CD4-positive, alpha-beta memory T cell (primary cell): Measurements from ENCODE around the gene MAP3K14. TPM values are rescaled to one million over a fixed set of nuclear protein-coding genes. Genes with fewer than 3 reads are reported as not detected.

Experiments
- CTCF ChIA-PET: fragments of 350-600 bp; sonication (Branson Sonifier 250); formaldehyde crosslinking; loops from one replicate; lab custom pipeline; 2021; ENCODE audit warnings: inconsistent platforms; ENCODE audit not compliant: partially characterized antibody; lab: Charles Lee
- POLR2A ChIA-PET: fragments of 350-600 bp; sonication (Branson Sonifier 250); formaldehyde crosslinking; loops from one replicate; lab custom pipeline; 2021; ENCODE audit not compliant: partially characterized antibody; lab: Charles Lee
- DNase-seq, 5 donors: peaks; one replicate each; pipeline versions ENCODE4 v3.0.0 to v3.0.0-alpha.2; 2020 to 2022; ENCODE audit warnings: mixed read lengths in 1 of 5
- H3K27ac ChIP-seq: one replicate; pipeline ENCODE4 v1.7.0; 2013; ENCODE audit warnings: low read depth, low read length
- H3K27me3 ChIP-seq: 2 replicates; pipeline ENCODE4 v1.7.0; 2013; ENCODE audit warnings: mild to moderate bottlenecking, low read length, moderate library complexity; ENCODE audit not compliant: insufficient read depth
- H3K36me3 ChIP-seq: 2 replicates; pipeline ENCODE4 v1.7.0; 2013; ENCODE audit warnings: mild to moderate bottlenecking, low read length, moderate library complexity; ENCODE audit not compliant: insufficient read depth
- H3K4me1 ChIP-seq: 2 replicates; pipeline ENCODE4 v1.7.0; 2013; ENCODE audit warnings: mild to moderate bottlenecking, low read length, moderate library complexity; ENCODE audit not compliant: insufficient read depth
- H3K4me3 ChIP-seq, 2 donors: one replicate each; pipeline ENCODE4 v1.7.0; 2013; ENCODE audit warnings: low read length in 2 of 2, mild to moderate bottlenecking in 1 of 2
- H3K9me3 ChIP-seq, 2 donors: one replicate each; pipeline ENCODE4 v1.7.0; 2013; ENCODE audit warnings: low read length in 2 of 2, control low read depth in 1 of 2; ENCODE audit not compliant: control insufficient read depth in 1 of 2
- H3K27ac Mint-ChIP-seq, 7 donors: one replicate each; pipeline ENCODE4 v1.8.0; 2020 to 2021; ENCODE audit warnings: mixed read lengths in 7 of 7, mild to moderate bottlenecking in 6 of 7, inconsistent platforms in 3 of 7, moderate library complexity in 3 of 7
- H3K27me3 Mint-ChIP-seq, 2 donors: one replicate each; pipeline ENCODE4 v1.8.0; 2020 to 2021; ENCODE audit warnings: mixed read lengths in 2 of 2
- H3K36me3 Mint-ChIP-seq, 2 donors: one replicate each; pipeline ENCODE4 v1.8.0; 2020 to 2021; ENCODE audit warnings: mixed read lengths in 2 of 2, inconsistent platforms in 1 of 2, mild to moderate bottlenecking in 1 of 2
- H3K4me1 Mint-ChIP-seq, 4 donors: one replicate each; pipeline ENCODE4 v1.8.0; 2020 to 2021; ENCODE audit warnings: mixed read lengths in 4 of 4, mild to moderate bottlenecking in 1 of 4
- H3K4me3 Mint-ChIP-seq, 8 donors: one replicate each; pipeline ENCODE4 v1.8.0; 2020 to 2021; ENCODE audit warnings: mixed read lengths in 8 of 8, mild to moderate bottlenecking in 7 of 8, moderate library complexity in 6 of 8, inconsistent platforms in 3 of 8
- H3K9me3 Mint-ChIP-seq, 8 donors: one replicate each; pipeline ENCODE4 v1.8.0; 2020 to 2021; ENCODE audit warnings: mixed read lengths in 8 of 8, mild to moderate bottlenecking in 5 of 8, inconsistent platforms in 3 of 8, moderate library complexity in 1 of 8
- intact Hi-C: fragments of 100-400 bp; cut with micrococcal nuclease; formaldehyde crosslinking; loops from one replicate; pipeline ENCODE4 v1.15.1; 2023
- polyA plus RNA-seq, 2 donors: library from polyadenylated mRNA; unstranded; fragments of 300-500 nt; fragmentation: Illumina TruSeq; gene quantifications; one replicate each; pipeline ENCODE4 v1.2.3, GENCODE V29; 2021
- total RNA-seq, 2 experiments: library from RNA; stranded (reverse); gene quantifications; one replicate each; pipeline ENCODE4 v1.2.3, GENCODE V29; 2021

The MAP3K14 gene
- total and polyA plus RNA-seq, 4 experiments from 2014 or later, result 2.3 to 49.3 (median 31.6) TPM

DNA sequence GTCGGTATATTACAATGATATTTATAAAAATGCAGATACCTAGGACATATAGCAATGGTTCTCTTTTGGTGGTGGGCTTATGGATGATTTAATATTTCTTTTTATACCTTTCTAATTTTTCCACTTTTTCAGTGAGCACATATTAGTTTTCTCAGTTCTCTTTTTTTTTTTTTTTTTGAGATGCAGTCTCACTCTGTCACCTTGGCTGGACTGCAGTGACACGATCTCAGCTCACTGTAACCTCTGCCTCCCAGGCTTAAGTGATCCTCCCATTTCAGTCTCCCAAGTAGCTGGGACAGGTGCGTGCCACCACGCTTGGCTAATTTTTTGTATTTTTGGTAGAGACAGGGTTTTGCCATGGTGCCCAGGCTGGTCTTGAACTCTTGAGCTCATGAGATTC lies 15.1 kb downstream of the MAP3K14 start:
- Mint-ChIP-seq H3K4me3 (peak overlapping the region in 1 of 8 donors; percentile 35), H3K27me3 (no peaks in the 10 kb centered on the region), H3K27ac (peak overlapping the region in 2 of 7 donors; percentile 12 to 18), H3K36me3 (peaks cover 16 to 30% of the 10 kb centered on the region in 2 donors), H3K4me1 (peaks cover 55 to 84% (median 69%) of the 10 kb centered on the region in 4 donors), H3K9me3 (no peaks in the 10 kb centered on the region)
- no peak overlapping the region for H3K4me3 ChIP-seq
- DNase-seq, result no peak
- peaks cover 14% of the 10 kb centered on the region for H3K36me3 ChIP-seq
- H3K4me1 ChIP-seq, result peaks cover 90% of the 10 kb centered on the region
- ChIA-PET POLR2A (interaction anchor here (5.4 kb wide), 1 partner anchor 12 kb away, joined by 69 read pairs; the partner anchor contains the start of gene MAP3K14), CTCF (interaction anchor here (1.9 to 3.1 kb wide), 2 partner anchors 10 to 25 kb away, joined by 7 to 12 read pairs; no protein-coding TSS in a partner anchor)
- H3K27me3 ChIP-seq, result no peaks in the 10 kb centered on the region
- no peaks in the 10 kb centered on the region for H3K9me3 ChIP-seq
- no peak overlapping the region for H3K27ac ChIP-seq
- intact Hi-C loops, result no loop called here

DNA sequence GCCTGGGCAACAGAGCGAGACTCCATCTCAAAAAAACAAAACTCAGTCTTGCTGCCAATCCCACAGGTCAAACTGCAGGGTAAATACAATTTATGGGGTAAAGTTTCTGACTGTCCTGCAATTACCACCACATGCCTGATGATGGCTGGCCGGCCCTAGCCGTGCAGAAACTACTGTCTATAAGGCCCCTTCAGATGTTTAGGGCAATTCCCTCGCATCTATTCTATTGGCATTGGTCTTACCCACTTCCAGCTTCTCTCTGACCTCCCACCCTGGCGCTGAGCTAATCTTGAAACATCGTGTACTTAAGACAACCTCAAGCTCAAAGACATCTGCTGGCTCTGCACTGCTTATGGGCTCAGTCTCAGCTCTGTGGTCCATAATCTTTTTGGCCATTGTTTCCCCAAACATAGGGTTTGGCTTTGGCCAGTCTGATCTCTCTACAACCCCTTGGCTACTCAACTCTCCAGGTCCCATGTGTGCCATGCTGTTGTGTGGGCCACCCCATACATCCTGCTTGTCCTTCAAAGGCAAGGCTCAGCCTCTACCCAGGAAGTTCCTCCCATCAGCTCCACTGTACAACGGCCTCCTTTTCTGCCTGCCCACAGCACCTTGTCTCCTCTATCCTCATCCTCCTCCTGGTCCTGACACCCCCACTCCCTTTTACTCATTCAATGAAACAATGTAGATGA lies 16.6 kb downstream of the MAP3K14 start:
- peaks cover 16 to 35% of the 10 kb centered on the region in 2 donors for H3K36me3 Mint-ChIP-seq
- H3K27ac Mint-ChIP-seq, result peak overlapping the region; percentile 10 to 81 (median 67)
- H3K4me1 Mint-ChIP-seq, result peaks cover 54 to 86% (median 72%) of the 10 kb centered on the region in 4 donors
- no peaks in the 10 kb centered on the region for H3K9me3 ChIP-seq
- H3K36me3 ChIP-seq, result peaks cover 9% of the 10 kb centered on the region
- no peak overlapping the region for H3K4me3 ChIP-seq
- H3K4me1 ChIP-seq, result peaks cover 93% of the 10 kb centered on the region
- H3K9me3 Mint-ChIP-seq, result no peaks in the 10 kb centered on the region
- CTCF ChIA-PET, result interaction anchor here (1.3 kb wide), 1 partner anchor 23 kb away, joined by 6 read pairs; no protein-coding TSS in a partner anchor
- H3K27me3 Mint-ChIP-seq, result no peaks in the 10 kb centered on the region
- no peak overlapping the region for H3K27ac ChIP-seq
- H3K4me3 Mint-ChIP-seq, result peak overlapping the region in 5 of 8 donors; percentile 5 to 62 (median 41)
- intact Hi-C loops, result no loop called here
- H3K27me3 ChIP-seq, result no peaks in the 10 kb centered on the region
- POLR2A ChIA-PET, result interaction anchor here (0.5 to 5.4 kb wide), 3 partner anchors 9 to 405 kb away, joined by 3 to 69 read pairs (median 3); partner anchors contain the start of gene MAP3K14
- DNase-seq, result no peak

DNA sequence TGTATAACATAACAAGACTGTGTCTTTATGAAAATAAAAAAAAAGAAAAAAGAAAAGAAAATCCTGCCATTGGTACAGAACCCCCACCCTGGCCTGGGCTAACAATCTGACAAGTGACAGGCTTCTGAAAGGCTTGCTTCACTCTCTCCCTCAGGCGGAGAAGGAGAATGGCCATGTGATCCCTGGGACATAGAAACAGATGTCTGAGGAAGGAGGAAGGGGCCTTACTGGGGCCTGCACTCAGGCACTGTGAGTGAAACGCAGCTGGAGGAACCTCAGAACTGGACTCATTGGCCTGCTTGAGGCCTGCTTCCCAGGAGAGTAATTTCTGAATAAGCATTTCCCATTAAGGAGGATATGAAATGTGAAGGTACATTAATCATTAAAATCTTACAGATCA lies 17.5 kb downstream of the MAP3K14 start:
- no peak for DNase-seq
- Mint-ChIP-seq H3K36me3 (peaks cover 12 to 33% of the 10 kb centered on the region in 2 donors), H3K27ac (peak overlapping the region in 5 of 7 donors; percentile 59 to 81 (median 68)), H3K27me3 (no peaks in the 10 kb centered on the region), H3K4me3 (peak overlapping the region in 3 of 8 donors; percentile 31 to 39 (median 32)), H3K4me1 (peaks cover 51 to 89% (median 70%) of the 10 kb centered on the region in 4 donors), H3K9me3 (no peaks in the 10 kb centered on the region)
- ChIA-PET CTCF (interaction anchor here (0.7 to 1.3 kb wide), 2 partner anchors 22 to 86 kb away, joined by 3 to 6 read pairs; no protein-coding TSS in a partner anchor), POLR2A (interaction anchor here (1.4 to 2.5 kb wide), 2 partner anchors 11 to 16 kb away, joined by 7 to 15 read pairs; no protein-coding TSS in a partner anchor)
- H3K36me3 ChIP-seq, result peaks cover 9% of the 10 kb centered on the region
- intact Hi-C loops, result no loop called here
- no peaks in the 10 kb centered on the region for H3K27me3 ChIP-seq
- no peak overlapping the region for H3K4me3 ChIP-seq
- H3K4me1 ChIP-seq, result peaks cover 95% of the 10 kb centered on the region
- no peak overlapping the region for H3K27ac ChIP-seq
- no peaks in the 10 kb centered on the region for H3K9me3 ChIP-seq

DNA sequence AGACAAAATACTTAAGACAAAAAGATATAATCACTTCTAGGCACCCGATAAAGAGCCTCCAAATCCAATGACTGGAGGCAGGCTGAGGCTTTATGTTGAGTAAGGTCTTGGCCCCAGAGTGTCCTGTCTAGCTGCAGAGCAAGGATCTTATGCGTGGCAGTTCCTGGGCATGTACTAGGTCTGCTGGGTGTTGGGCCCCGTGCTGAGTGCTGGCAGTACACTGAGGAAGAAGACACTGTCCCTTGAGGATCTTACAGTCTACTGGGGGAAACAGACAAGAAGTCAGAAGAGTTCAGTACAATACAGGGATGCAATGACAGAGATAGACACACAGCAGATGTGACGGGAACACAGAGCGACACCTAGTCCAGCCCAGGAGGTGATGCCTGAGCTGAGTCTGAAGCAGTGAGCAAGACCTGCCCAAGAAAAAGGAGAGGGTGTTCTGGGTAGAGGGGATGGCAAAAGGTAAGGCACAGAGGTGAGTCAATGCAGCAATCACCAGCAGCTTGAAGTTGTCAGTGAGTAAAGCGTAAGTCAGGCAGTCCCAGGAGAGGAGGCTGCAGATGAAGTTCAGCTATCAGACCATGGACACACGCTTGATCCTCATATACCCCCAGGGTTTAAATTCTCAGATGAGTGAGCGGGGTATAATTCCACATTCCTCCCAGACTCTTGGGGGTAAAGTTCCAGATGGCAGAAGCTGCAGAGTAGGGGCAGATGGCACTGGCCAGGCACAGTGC lies 18.1 kb downstream of the MAP3K14 start:
- H3K9me3 Mint-ChIP-seq, result no peaks in the 10 kb centered on the region
- H3K27me3 Mint-ChIP-seq, result no peaks in the 10 kb centered on the region
- H3K27ac Mint-ChIP-seq, result peak overlapping the region; percentile 14 to 87 (median 68)
- H3K4me3 Mint-ChIP-seq, result peak overlapping the region in 5 of 8 donors; percentile 4 to 63 (median 24)
- CTCF ChIA-PET, result interaction anchor here (0.7 to 1.3 kb wide), 2 partner anchors 21 to 87 kb away, joined by 3 to 6 read pairs; no protein-coding TSS in a partner anchor
- no peaks in the 10 kb centered on the region for H3K9me3 ChIP-seq
- H3K4me1 Mint-ChIP-seq, result peaks cover 53 to 89% (median 72%) of the 10 kb centered on the region in 4 donors
- POLR2A ChIA-PET, result interaction anchor here (0.6 to 2.5 kb wide), 3 partner anchors 10 to 17 kb away, joined by 3 to 15 read pairs (median 7); no protein-coding TSS in a partner anchor
- peaks cover 15 to 39% of the 10 kb centered on the region in 2 donors for H3K36me3 Mint-ChIP-seq
- no peaks in the 10 kb centered on the region for H3K27me3 ChIP-seq
- H3K27ac ChIP-seq, result no peak overlapping the region
- intact Hi-C loops, result no loop called here
- no peak overlapping the region for H3K4me3 ChIP-seq
- peaks cover 95% of the 10 kb centered on the region for H3K4me1 ChIP-seq
- no peak for DNase-seq
- peaks cover 9% of the 10 kb centered on the region for H3K36me3 ChIP-seq

DNA sequence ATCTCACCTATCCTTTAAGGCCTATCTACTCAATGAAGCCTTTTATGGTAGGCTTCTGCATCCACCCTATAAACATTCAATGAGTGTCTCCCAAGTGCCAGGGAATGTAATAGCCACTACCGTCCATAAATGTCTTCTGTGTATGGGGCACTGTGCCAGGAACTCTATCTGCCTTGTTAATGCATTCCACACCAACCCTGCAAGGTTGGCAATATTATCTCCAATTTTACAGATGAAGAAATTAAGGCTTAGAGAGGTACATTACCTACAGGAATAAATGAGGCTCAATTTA lies 20.0 kb downstream of the MAP3K14 start:
- intact Hi-C loops, result loop anchor here (2.0 kb wide), 1 partner anchor 16 kb away; no protein-coding TSS in a partner anchor
- Histone ChIP-seq H3K9me3 (no peaks in the 10 kb centered on the region), H3K36me3 (peaks cover 13% of the 10 kb centered on the region), H3K27ac (no peak overlapping the region), H3K4me1 (peaks cover 93% of the 10 kb centered on the region), H3K27me3 (no peaks in the 10 kb centered on the region), H3K4me3 (no peak overlapping the region)
- CTCF ChIA-PET, result interaction anchor here (2.1 kb wide), 1 partner anchor 21 kb away, joined by 7 read pairs; the partner anchor contains the start of gene MAP3K14
- Mint-ChIP-seq H3K4me1 (peaks cover 56 to 89% (median 73%) of the 10 kb centered on the region in 4 donors), H3K9me3 (no peaks in the 10 kb centered on the region), H3K27ac (peak overlapping the region; percentile 30 to 93 (median 67)), H3K27me3 (no peaks in the 10 kb centered on the region), H3K4me3 (peak overlapping the region in 4 of 8 donors; percentile 2 to 65 (median 26)), H3K36me3 (peaks cover 17 to 44% of the 10 kb centered on the region in 2 donors)
- POLR2A ChIA-PET, result interaction anchor here (0.6 to 2.3 kb wide), 3 partner anchors 15 to 71 kb away, joined by 4 to 18 read pairs (median 16); partner anchors contain the start of gene MAP3K14
- no peak for DNase-seq

DNA sequence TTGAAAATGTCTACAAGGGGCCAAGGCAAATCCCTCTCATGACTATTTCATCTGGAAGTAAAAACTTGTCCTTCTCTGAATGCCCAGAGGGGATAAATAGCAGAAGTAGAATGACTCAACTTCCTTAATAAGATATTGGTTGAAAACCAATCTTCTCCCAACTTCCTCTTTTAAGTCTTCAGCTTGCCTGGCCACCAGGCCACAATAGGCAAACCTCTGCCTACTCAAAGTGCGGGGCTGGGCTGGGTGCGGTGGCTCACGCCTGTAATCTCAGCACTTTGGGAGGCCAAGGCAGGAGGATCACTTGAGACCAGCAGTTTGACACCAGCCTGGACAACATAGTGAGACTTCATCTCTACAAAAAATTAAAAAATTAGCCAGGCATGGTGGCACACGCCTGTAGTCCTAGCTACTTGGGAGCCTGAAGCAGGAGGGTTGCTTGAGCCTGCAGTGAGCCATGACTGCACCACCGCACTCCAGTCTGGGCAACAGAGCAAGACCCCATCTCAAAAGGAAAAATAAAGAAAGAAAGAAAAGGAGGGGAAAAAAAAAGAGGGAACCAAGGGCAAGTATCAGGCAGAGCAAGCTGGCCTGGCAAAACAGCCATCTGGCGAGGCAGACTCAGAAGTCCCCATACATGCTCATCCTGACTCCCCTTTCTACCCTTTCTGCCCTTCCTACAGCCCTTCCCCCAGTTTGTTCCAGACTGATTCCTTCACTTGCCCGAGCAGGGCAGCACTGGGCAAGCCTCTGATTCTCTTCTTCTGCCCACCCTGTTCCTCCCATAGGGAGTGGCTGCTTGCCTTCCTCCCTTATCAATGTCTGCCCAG lies 20.6 kb downstream of the MAP3K14 start:
- peaks cover 89% of the 10 kb centered on the region for H3K4me1 ChIP-seq
- no peak for DNase-seq

More for the DNA sequence above, 20.6 kb downstream of the MAP3K14 start:
- Mint-ChIP-seq H3K27me3 (no peaks in the 10 kb centered on the region), H3K9me3 (no peaks in the 10 kb centered on the region), H3K27ac (peak overlapping the region; percentile 30 to 93 (median 73)), H3K4me1 (peaks cover 57 to 93% (median 71%) of the 10 kb centered on the region in 4 donors), H3K36me3 (peaks cover 20 to 50% of the 10 kb centered on the region in 2 donors), H3K4me3 (peak overlapping the region in 4 of 8 donors; percentile 2 to 65 (median 46))
- ChIA-PET CTCF (interaction anchor here (1.2 to 2.1 kb wide), 2 partner anchors 19 to 21 kb away, joined by 7 to 8 read pairs; partner anchors contain the start of gene MAP3K14), POLR2A (interaction anchor here (0.6 to 2.3 kb wide), 3 partner anchors 16 to 70 kb away, joined by 4 to 18 read pairs (median 16); partner anchors contain the start of gene MAP3K14)
- Histone ChIP-seq H3K27ac (no peak overlapping the region), H3K9me3 (no peaks in the 10 kb centered on the region), H3K27me3 (no peaks in the 10 kb centered on the region), H3K4me3 (no peak overlapping the region), H3K36me3 (peaks cover 13% of the 10 kb centered on the region)
- intact Hi-C loops, result loop anchor here (2.0 kb wide), 1 partner anchor 17 kb away; no protein-coding TSS in a partner anchor
